Measurements from ENCODE around the gene DDX54. TPM values are rescaled to one million over a fixed set of nuclear protein-coding genes. Genes with fewer than 3 reads are reported as not detected.
"Not testable (repeated sequence)": the region's sequence is repeated elsewhere in the genome, so short reads cannot be mapped to it uniquely, and the experiment has no call there.

Gene DDX54
- total RNA-seq, 1 donor from 2014 or later: 30.2 TPM

- DNase-seq (ENCODE audit: low read depth in 2 of 2): peak; percentile 100
Observed at GRCh38 chr12:113221181-113221996, 36.1 kb upstream of the DDX54 start, which contains the start of gene TPCN1. TSS of gene TPCN1 (plus strand) at chr12:113221464. CDS start at chr12:113226853, 5,389 bp downstream.

- DNase-seq (ENCODE audit: low read depth in 2 of 2): peak in 1 of 2 donors; percentile 50
Observed at GRCh38 chr12:113220593-113221180, 35.4 kb upstream of the DDX54 start.

DNA sequence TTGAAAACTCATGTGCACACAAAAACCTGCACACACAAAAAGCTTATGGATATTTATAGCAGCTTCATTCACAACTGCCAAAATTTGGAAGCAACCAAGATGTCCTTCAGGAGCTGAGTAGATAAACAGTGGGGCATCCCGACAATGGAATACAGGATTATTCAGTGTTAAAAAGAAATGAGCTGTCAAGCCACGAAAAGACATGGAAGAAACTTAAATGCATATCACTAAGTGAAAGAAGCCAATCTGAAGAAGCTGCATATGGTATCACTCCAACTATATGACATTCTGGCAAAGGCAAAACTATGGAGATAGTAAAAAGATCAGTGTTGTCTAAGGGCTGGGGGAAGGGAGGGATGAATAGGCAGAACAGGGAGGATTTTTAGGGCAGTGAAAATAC lies 30.7 kb upstream of the DDX54 start:
- DNase-seq (ENCODE audit: low read depth in 2 of 2): no peak

DNA sequence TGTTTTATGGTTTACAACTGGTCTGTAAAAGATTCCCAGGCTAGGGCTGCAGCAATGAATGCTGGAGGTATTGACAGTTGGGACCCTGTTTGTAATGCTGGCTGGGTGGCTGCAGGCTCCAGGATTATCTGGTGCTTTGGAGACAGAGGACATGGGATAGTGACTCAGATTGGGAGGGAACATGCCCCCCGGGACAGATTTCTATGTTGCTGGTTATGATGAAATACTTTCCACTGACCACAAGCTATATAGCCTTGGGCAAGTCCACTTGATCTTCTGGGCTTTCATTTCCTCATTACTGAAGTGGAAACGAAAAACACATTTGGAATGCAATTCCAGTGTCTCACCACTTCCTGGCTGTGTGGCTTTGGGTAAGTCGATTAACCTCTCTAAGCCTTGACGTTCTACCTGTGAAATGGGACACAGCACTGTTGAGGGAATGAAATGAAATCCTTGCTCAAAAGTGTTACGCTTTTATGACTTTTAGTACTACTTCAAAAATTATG lies 29.7 kb upstream of the DDX54 start:
- DNase-seq (ENCODE audit: low read depth in 2 of 2): peak; percentile 91 to 93

- DNase-seq (ENCODE audit: low read depth in 2 of 2): no peak
Observed at GRCh38 chr12:113211160-113211559, 25.9 kb upstream of the DDX54 start.

DNA sequence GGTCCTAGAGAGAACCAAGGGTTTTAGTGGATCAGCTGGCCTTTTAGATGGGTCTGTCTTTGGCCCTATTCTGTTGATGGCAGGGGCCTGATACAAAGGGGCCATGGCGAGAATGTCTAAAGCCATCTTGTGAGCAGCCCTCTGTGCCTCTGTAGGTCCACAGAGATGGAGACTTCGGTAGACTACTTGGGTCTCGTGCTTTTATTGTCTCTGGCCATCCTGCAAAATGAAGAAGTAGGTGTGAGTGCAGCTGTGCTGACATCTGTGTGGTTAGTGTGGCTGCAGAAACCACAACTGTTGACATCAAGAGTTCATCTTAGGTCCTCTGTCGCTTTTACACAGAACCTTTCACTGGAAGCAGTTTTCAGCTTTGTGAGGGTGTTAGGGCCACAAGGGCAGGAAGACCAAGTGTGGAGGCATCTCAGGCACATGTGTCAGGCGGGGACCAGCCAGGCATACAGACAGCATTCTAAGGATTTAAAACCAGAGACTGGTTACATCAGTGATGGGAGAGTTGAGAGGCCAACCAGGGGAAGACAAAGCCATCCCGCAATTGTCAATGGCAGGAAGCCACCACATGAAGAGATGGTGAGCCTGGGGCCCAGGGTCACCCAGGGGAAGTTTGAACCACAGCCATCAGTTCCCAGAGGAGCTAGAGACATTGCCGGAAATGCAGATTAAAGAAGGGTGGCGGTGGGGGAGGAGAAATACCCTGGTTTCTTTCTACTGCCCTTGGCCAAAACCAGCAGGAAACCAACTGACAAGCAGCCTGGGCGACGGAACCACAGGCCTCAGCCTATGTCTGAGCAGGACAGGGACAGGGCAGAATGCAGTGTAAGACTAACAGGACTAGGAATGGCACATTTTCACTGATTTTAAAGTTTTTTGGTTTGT lies 23.0 kb upstream of the DDX54 start:
- peak in 1 of 2 donors; percentile 29 for DNase-seq (ENCODE audit: low read depth in 2 of 2)

DNA sequence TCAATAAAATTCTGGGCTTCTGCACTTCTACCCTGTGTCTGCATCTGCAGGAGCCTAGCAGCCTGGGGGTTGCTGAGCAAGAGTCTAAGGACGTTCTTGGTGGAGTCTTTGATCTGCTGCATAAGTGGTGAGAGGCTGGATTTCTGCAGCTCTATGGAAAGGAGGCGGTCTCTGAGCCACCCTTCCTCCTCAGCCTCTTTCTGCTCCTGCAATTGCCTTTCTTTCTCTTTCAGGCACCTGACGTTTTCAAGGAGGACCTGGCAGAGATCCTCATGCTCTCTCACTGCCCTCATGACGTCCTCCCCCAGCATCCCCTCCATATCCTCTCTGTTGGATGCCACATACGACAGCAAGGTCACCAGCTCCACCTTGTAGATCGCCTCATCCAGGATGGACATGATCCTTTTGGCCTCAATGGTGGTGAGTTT lies 22.3 kb upstream of the DDX54 start:
- no peak for DNase-seq (ENCODE audit: low read depth in 2 of 2)

DNA sequence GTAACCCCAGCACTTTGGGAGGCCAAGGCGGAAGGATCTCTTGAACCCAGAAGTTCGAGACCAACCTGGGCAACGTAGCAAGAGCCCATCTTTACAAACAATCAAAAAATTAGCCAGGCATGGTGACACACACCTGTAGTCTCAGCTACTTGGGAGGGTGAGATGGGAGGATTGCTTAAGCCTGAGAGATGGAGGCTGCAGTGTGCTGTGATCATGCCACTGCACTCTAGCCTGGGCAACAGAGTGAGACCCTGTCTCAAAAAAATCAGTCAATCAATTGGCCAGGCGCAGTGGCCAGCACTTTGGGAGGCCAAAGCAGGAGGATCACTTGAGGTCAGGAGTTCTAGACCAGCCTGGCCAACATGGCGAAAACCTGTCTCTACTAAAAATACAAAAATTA lies 21.5 kb upstream of the DDX54 start:
- DNase-seq (ENCODE audit: low read depth in 2 of 2): not testable (repeated sequence)

DNA sequence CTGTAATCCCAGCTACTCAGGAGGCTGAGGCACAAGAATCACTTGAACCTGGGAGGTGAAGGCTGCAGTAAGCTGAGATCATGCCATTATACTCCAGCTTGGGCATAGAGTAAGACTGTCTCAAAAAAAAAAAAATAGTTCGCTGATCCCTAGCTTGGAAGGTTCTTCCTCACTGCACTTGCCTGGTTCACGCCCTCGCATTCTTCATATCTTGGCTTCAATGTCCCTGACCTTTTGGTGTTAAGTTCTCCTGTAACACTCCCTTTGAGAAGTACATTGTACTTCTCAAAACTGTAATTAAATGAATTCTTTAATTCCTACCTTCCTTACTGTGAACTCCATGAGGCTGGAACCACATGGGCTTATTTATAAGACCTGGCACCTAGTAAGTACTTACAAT lies 19.5 kb upstream of the DDX54 start:
- no peak for DNase-seq (ENCODE audit: low read depth in 2 of 2)

DNA sequence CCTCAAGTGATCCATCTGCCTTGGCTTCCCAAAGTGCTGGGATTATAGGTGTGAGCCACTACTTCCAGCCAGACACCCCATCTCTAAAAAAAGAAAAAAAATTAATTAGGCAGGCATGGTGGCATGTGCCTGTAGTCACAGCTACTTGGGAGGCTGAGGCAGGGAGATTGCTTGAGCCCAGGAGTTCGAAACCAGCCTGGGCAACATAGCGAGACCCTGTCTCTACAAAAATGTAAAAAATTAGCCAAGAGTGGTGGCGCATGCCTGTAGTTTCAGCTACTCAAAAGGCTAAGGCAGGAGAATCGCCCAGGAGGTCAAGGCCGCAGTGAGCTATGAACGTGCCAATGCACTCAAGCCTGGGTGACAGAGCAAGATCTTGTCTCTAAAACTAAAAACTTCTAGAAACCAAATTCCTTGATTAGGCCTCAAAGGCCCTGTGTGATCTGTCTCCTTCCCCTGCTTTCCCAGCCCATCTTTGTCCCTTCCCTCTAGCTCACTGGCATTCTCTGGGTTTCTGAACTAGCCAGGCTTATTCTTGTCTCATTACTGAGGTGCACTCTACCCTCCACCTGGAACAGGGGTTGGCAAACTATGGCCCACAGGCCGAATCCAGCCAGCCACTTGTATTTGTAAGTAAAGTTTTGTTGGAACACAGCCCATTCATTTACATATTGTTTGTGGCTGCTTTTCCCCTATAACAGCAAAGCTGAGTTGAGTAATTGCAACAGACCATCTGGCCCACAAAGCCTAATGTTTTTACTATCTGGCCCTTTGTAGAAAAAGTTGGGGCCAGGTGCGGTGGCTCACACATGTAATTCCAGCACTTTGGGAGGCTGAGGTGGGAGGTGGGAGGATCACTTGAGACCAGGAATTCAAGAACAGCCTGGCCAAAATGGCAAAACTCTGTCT lies 18.8 kb upstream of the DDX54 start:
- no peak for DNase-seq (ENCODE audit: low read depth in 2 of 2)

GRCh38 chr12:113202300-113203075 lies 17.2 kb upstream of the DDX54 start:
- no peak for DNase-seq (ENCODE audit: low read depth in 2 of 2)

GRCh38 chr12:113201187-113202177 lies 16.2 kb upstream of the DDX54 start:
- DNase-seq (ENCODE audit: low read depth in 2 of 2): no peak

GRCh38 chr12:113200021-113200797 lies 14.9 kb upstream of the DDX54 start:
- no peak for DNase-seq (ENCODE audit: low read depth in 2 of 2)

GRCh38 chr12:113198296-113198695 lies 13.0 kb upstream of the DDX54 start:
- no peak for DNase-seq (ENCODE audit: low read depth in 2 of 2)

GRCh38 chr12:113197518-113198077 lies 12.3 kb upstream of the DDX54 start:
- no peak for DNase-seq (ENCODE audit: low read depth in 2 of 2)

- peak; percentile 86 to 88 for DNase-seq (ENCODE audit: low read depth in 2 of 2)
Observed at GRCh38 chr12:113196990-113197389, 11.7 kb upstream of the DDX54 start.

DNA sequence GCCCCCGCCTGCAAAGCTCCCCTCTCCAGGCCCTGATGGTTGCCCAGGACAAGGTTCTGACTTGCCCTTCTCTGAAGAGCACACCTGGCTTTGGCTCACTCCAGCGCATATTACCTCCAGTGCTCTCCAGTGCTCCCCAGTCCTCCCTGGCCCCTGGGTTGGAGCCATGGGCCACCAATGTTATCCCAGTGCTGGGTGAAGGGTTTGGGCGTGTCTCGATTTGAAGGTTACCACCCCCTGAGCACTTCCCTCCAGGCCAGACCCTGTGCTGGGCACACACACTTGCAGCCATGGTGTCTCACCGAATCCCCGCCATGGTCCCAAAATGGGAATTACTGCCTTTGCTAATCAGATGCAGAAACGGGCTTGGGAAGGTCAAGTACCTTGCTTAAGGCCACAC lies 11.3 kb upstream of the DDX54 start:
- no peak for DNase-seq (ENCODE audit: low read depth in 2 of 2)

DNA sequence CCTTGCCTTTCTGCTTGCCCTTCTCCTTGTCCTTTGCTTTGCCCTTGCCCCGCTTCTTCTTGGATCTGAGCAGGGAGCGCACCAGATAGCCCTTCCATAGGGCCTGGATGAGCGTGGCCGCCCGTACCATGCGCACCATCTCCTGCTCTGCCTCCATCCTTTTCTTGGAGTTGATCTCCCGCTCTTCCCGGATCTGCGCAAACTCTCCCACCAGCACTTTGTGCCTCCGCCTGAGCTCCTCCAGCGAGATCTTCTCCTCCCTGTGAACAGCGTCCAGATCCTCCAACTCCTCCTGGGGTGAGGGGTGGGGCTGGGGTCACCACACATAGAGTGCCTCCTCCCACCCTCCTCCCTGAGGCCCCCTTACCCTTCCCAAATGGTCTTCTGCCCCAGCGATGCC lies 10.3 kb upstream of the DDX54 start:
- no peak for DNase-seq (ENCODE audit: low read depth in 2 of 2)

Data from lung microvascular endothelial cell (primary cell).